Stimulated activated CD4-positive, alpha-beta T cell treated with anti-CD3 and anti-CD28 coated beads, Interleukin-1b, Interleukin-23, amount 100 ng/mL, for 4 hours (primary cell): ENCODE results near the gene PDLIM1.
"Not testable (repeated sequence)": the region's sequence is repeated elsewhere in the genome, so short reads cannot be mapped to it uniquely, and the experiment has no call there.

Experiments used
- DNase-seq, 2 donors: peaks; one replicate each; pipeline ENCODE4 v3.0.0-alpha.2; 2020; ENCODE audit warnings: low read depth in 2 of 2

Gene PDLIM1

GRCh38 chr10:95208702-95209391 lies 82.0 kb downstream of the PDLIM1 start:
- no peak for DNase-seq

- DNase-seq = not testable (repeated sequence)
Measured at GRCh38 chr10:95202865-95203264, 87.9 kb downstream of the PDLIM1 start.

- no peak for DNase-seq
Measured at GRCh38 chr10:95201736-95202135, 89.1 kb downstream of the PDLIM1 start.

- no peak for DNase-seq
Measured at GRCh38 chr10:95196046-95196445, 94.8 kb downstream of the PDLIM1 start.

GRCh38 chr10:95193944-95194343 lies 96.9 kb downstream of the PDLIM1 start, which contains the start of gene ACSM6:
Gene ACSM6 (plus strand): TSS chr10:95194238. CDS start chr10:95194486, 248 bp downstream.
- DNase-seq = no peak

GRCh38 chr10:95188593-95188992 lies 102.2 kb downstream of the PDLIM1 start:
- no peak for DNase-seq

GRCh38 chr10:95187617-95188016 lies 103.2 kb downstream of the PDLIM1 start:
- DNase-seq = no peak
